ENCODE results near the gene PPP1R1C. TPM values are rescaled to one million over a fixed set of nuclear protein-coding genes. Genes with fewer than 3 reads are reported as not detected.

Gene PPP1R1C
- total RNA-seq, 2 experiments from 2014 or later: not detected

GRCh38 chr2:182049372-182050148 is 63.9 kb downstream of the PPP1R1C start:
- Histone ChIP-seq H3K9me3 (ENCODE audit: low read length) (no peaks in the 10 kb centered on the region), H3K36me3 (ENCODE audit: insufficient read depth, low read length) (no peaks in the 10 kb centered on the region), H3K4me3 (ENCODE audit: low read depth, low read length, poor library complexity, severe bottlenecking) (no peak overlapping the region), H3K27ac (ENCODE audit: low read depth, low read length, poor library complexity, severe bottlenecking) (no peak overlapping the region), H3K4me2 (ENCODE audit: low read length) (no peak overlapping the region), H3K9me2 (ENCODE audit: insufficient read depth, low read length) (no peaks in the 10 kb centered on the region), H2AFZ (ENCODE audit: low read length) (no peak overlapping the region), H4K20me1 (ENCODE audit: insufficient read depth, low read length) (no peaks in the 10 kb centered on the region), H3K4me1 (ENCODE audit: insufficient read depth, low read length, poor library complexity, severe bottlenecking) (no peaks in the 10 kb centered on the region), H3K79me2 (ENCODE audit: insufficient read depth, low read depth, low read length) (no peaks in the 10 kb centered on the region)
- no peak for DNase-seq (ENCODE audit: low spot score)
- no TSS peak for BruUV-seq (replicated peaks)
- CTCF ChIA-PET (ENCODE audit: unreplicated experiment): no interaction called here
- intact Hi-C loops (cut with micrococcal nuclease; ENCODE audit: unreplicated experiment): no loop called here
- POLR2A ChIA-PET: interaction anchor here (0.7 kb wide), 2 partner anchors 263 to 664 kb away, joined by 3 read pairs; no protein-coding TSS in a partner anchor
- TF ChIP-seq CTCF (conservative IDR thresholded peaks at IDR 0.05; ENCODE audit: low read length): no peak
- no peak for TF ChIP-seq EZH2phosphoT487 (IDR thresholded peaks at IDR 0.05; ENCODE audit: borderline replicate concordance, low read depth, low read length)

DNA sequence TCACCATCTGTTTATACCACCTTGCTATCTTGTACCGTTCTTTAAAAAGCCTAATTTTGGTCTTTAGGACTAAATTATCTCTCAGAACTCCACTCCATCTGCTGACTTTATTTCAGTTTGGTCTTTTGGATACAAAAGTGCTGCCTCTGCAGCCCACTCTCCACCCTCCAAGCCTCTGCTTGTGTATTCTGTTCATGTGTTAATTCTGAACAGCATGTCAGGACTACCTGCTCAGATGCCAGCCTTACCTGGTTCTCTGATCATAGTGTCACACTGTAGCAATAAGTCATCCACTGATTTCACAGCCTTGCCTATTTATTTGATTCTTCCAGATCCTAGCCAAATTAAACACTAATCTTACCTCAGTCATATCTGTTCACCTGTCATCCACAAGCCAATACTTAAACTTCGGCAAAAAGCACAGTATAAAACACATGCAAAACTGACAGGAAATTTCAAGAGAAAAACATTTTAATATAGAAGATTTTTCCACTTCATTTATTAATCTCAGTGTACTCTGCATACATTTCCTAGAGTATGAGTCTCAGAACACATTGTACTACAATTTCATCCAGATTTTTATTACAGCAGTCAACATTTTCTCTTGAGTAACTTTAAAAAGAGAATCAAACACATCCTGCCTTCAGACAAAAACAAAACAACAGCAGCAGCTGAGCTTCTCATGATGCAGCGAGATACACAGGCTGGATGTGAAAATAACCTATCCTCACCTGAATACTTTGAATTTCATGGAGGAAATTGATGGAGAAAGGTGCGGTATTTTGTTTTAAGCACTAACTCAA is 64.9 kb downstream of the PPP1R1C start:
- no TSS peak for BruUV-seq (replicated peaks)
- CTCF ChIA-PET (ENCODE audit: unreplicated experiment): no interaction called here
- Histone ChIP-seq H3K4me3 (ENCODE audit: low read depth, low read length, poor library complexity, severe bottlenecking) (no peak overlapping the region), H3K9me2 (ENCODE audit: insufficient read depth, low read length) (no peaks in the 10 kb centered on the region), H4K20me1 (ENCODE audit: insufficient read depth, low read length) (no peaks in the 10 kb centered on the region), H3K4me2 (ENCODE audit: low read length) (no peak overlapping the region), H2AFZ (ENCODE audit: low read length) (no peak overlapping the region), H3K27ac (ENCODE audit: low read depth, low read length, poor library complexity, severe bottlenecking) (no peak overlapping the region), H3K9me3 (ENCODE audit: low read length) (no peaks in the 10 kb centered on the region), H3K4me1 (ENCODE audit: insufficient read depth, low read length, poor library complexity, severe bottlenecking) (no peaks in the 10 kb centered on the region), H3K36me3 (ENCODE audit: insufficient read depth, low read length) (no peaks in the 10 kb centered on the region), H3K79me2 (ENCODE audit: insufficient read depth, low read depth, low read length) (no peaks in the 10 kb centered on the region)
- POLR2A ChIA-PET: no interaction called here
- DNase-seq (ENCODE audit: low spot score): no peak
- intact Hi-C loops (cut with micrococcal nuclease; ENCODE audit: unreplicated experiment): no loop called here
- TF ChIP-seq CTCF (conservative IDR thresholded peaks at IDR 0.05; ENCODE audit: low read length): no peak
- TF ChIP-seq EZH2phosphoT487 (IDR thresholded peaks at IDR 0.05; ENCODE audit: borderline replicate concordance, low read depth, low read length): no peak

GRCh38 chr2:182055993-182056392 is 70.3 kb downstream of the PPP1R1C start:
- H3K36me3 ChIP-seq (ENCODE audit: insufficient read depth, low read length): no peaks in the 10 kb centered on the region
- H4K20me1 ChIP-seq (ENCODE audit: insufficient read depth, low read length): no peaks in the 10 kb centered on the region
- no peaks in the 10 kb centered on the region for H3K79me2 ChIP-seq (ENCODE audit: insufficient read depth, low read depth, low read length)
- no peaks in the 10 kb centered on the region for H3K9me3 ChIP-seq (ENCODE audit: low read length)
- H3K9me2 ChIP-seq (ENCODE audit: insufficient read depth, low read length): no peaks in the 10 kb centered on the region
- H2AFZ ChIP-seq (ENCODE audit: low read length): no peak overlapping the region
- DNase-seq (ENCODE audit: low spot score): no peak
- CTCF ChIA-PET (ENCODE audit: unreplicated experiment): no interaction called here
- POLR2A ChIA-PET: no interaction called here
- intact Hi-C loops (cut with micrococcal nuclease; ENCODE audit: unreplicated experiment): no loop called here
- no peak overlapping the region for H3K27ac ChIP-seq (ENCODE audit: low read depth, low read length, poor library complexity, severe bottlenecking)
- no peak for TF ChIP-seq CTCF (conservative IDR thresholded peaks at IDR 0.05; ENCODE audit: low read length)
- no peak for TF ChIP-seq EZH2phosphoT487 (IDR thresholded peaks at IDR 0.05; ENCODE audit: borderline replicate concordance, low read depth, low read length)
- no peaks in the 10 kb centered on the region for H3K4me1 ChIP-seq (ENCODE audit: insufficient read depth, low read length, poor library complexity, severe bottlenecking)
- no TSS peak for BruUV-seq (replicated peaks)
- H3K4me3 ChIP-seq (ENCODE audit: low read depth, low read length, poor library complexity, severe bottlenecking): no peak overlapping the region
- no peak overlapping the region for H3K4me2 ChIP-seq (ENCODE audit: low read length)
